K562 (cell line): ENCODE results near the gene RPL29. TPM values are rescaled to one million over a fixed set of nuclear protein-coding genes. Genes with fewer than 3 reads are reported as not detected.

Experiments used
- ATAC-seq: fragments of 200-7000 bp; cut with Tn5 transposase; 3 replicates; pipeline ENCODE4 v1.9.1; 2020; ENCODE audit warnings: moderate library complexity
- BruUV-seq: library from RNA; stranded (reverse); fragments of 400-500 nt; replicated peaks from 2 replicates; lab custom pipeline; 2021; lab: Mats Ljungman, UMichigan
- CTCF ChIA-PET: fragments of 300-600 bp; formaldehyde crosslinking; extraction: SDS; loops from one replicate; lab custom pipeline; 2021; ENCODE audit warnings: low intra/inter-chr PET ratio; lab: Yijun Ruan, JAX
- POLR2A ChIA-PET: fragments of 300-600, 350-650 bp; sonication (Branson Sonifier 250); formaldehyde crosslinking; extraction: SDS; loops from one replicate; lab custom pipeline; 2021; ENCODE audit warnings: antibody characterized with exemption, inconsistent platforms; lab: Yijun Ruan, JAX
- DNase-seq, 4 experiments: peaks; one replicate each; pipeline versions ENCODE4 v3.0.0 to v3.0.0-alpha.2; 2011 to 2018; ENCODE audit warnings: low spot score in 3 of 4, mixed read lengths in 3 of 4; ENCODE audit errors: extremely low read depth in 1 of 4
- FAIRE-seq: peaks from 2 replicates; lab custom pipeline; 2011; peaks lifted over from hg19 to GRCh38; lab: Jason Lieb, UNC
- H2AFZ ChIP-seq: 2 replicates; pipeline ENCODE4 v1.6.0; 2011; ENCODE audit warnings: low read depth, low read length, control low read depth, inconsistent platforms
- H3K27ac ChIP-seq: fragments of 200-600 bp; 3 replicates; pipeline ENCODE4 v1.8.0; 2011; ENCODE audit warnings: low read depth, mild to moderate bottlenecking, control low read depth, inconsistent platforms, low read length, moderate library complexity, mixed read lengths; ENCODE audit errors: extremely low read depth
- H3K27me3 ChIP-seq, 2 experiments: fragments of 300-600 bp in 1 of 2; 2 replicates in 1 of 2; 3 replicates in 1 of 2; pipeline versions ENCODE4 v1.6.0 to v1.8.0; 2011; ENCODE audit warnings: inconsistent platforms in 2 of 2, low read length in 2 of 2, mild to moderate bottlenecking in 1 of 2, mixed read lengths in 1 of 2, moderate library complexity in 1 of 2; ENCODE audit not compliant: control insufficient read depth in 2 of 2, insufficient read depth in 2 of 2
- H3K36me3 ChIP-seq: fragments of 300-600 bp; 3 replicates; pipeline ENCODE4 v1.8.0; 2011; ENCODE audit warnings: mild to moderate bottlenecking, low read length, inconsistent platforms; ENCODE audit not compliant: control insufficient read depth, insufficient read depth
- H3K4me1 ChIP-seq, 2 experiments: fragments of 200-600 bp in 1 of 2; replicated peaks in 1 of 2; 2 replicates in 1 of 2; 3 replicates in 1 of 2; pipeline versions ENCODE4 v1.5.1 to v1.8.0; 2011; ENCODE audit warnings: inconsistent platforms in 2 of 2, low read length in 2 of 2, mild to moderate bottlenecking in 1 of 2, mixed read lengths in 1 of 2, moderate library complexity in 1 of 2; ENCODE audit not compliant: control insufficient read depth in 2 of 2, insufficient read depth in 2 of 2
- H3K4me2 ChIP-seq: 2 replicates; pipeline ENCODE4 v1.6.1; 2011; ENCODE audit warnings: low read length, control low read depth, inconsistent platforms, mixed read lengths; ENCODE audit not compliant: insufficient read depth
- H3K4me3 ChIP-seq: fragments of 200-600 bp; sonication (generic), shearing (Covaris generic); 2 replicates; pipeline ENCODE4 v1.5.1; 2016; ENCODE audit warnings: control low read depth, inconsistent platforms
- H3K79me2 ChIP-seq: fragments of 200-600 bp; 3 replicates; pipeline ENCODE4 v1.8.0; 2011; ENCODE audit warnings: low read length, inconsistent platforms; ENCODE audit not compliant: control insufficient read depth, insufficient read depth
- H3K9ac ChIP-seq, 2 experiments: 2 replicates each; pipeline versions ENCODE4 v1.6.0 to v1.6.1; 2011; ENCODE audit warnings: low read depth in 2 of 2, low read length in 2 of 2, control low read depth in 1 of 2, inconsistent platforms in 1 of 2, mild to moderate bottlenecking in 1 of 2, mixed read lengths in 1 of 2; ENCODE audit not compliant: insufficient read depth in 1 of 2
- H3K9me1 ChIP-seq: one replicate; pipeline ENCODE4 v1.6.0; 2011; ENCODE audit warnings: inconsistent platforms, mild to moderate bottlenecking, low read length, moderate library complexity; ENCODE audit not compliant: control insufficient read depth, insufficient read depth
- H3K9me3 ChIP-seq: replicated peaks from 2 replicates; pipeline ENCODE4 v1.5.1; 2011; ENCODE audit warnings: low read depth, low read length, inconsistent platforms; ENCODE audit not compliant: control insufficient read depth, insufficient read depth
- H4K20me1 ChIP-seq: replicated peaks from 2 replicates; pipeline ENCODE4 v1.6.1; 2011; ENCODE audit warnings: low read length, inconsistent platforms, mixed read lengths; ENCODE audit not compliant: control insufficient read depth, insufficient read depth
- CC2D1A ChIP-seq: fragments of 450-650 bp; IDR thresholded peaks from 2 replicates; pipeline ENCODE4 v1.6.1; 2017; ENCODE audit warnings: mild to moderate bottlenecking
- EHMT2 ChIP-seq: fragments of 450-650 bp; IDR thresholded peaks from 2 replicates; pipeline ENCODE4 v1.6.1; 2018; ENCODE audit warnings: antibody characterized with exemption
- GATA2 ChIP-seq: sonication (generic); formaldehyde crosslinking; IDR thresholded peaks from 2 replicates; pipeline ENCODE4 v1.4.0; 2020; ENCODE audit warnings: mild to moderate bottlenecking, missing genetic modification reagents
- RNF219 ChIP-seq: fragments of 250-450 bp; sonication (Bioruptor Pico); IDR thresholded peaks from 2 replicates; pipeline ENCODE4 v1.5.0; 2022; ENCODE audit warnings: mild to moderate bottlenecking
- SIN3A ChIP-seq, 2 experiments: fragments of 150-350 bp in 1 of 2; IDR thresholded peaks; 2 replicates each; pipeline ENCODE4 v1.6.1; 2011 to 2016; ENCODE audit warnings: borderline replicate concordance in 2 of 2, low read depth in 2 of 2, low read length in 2 of 2, mild to moderate bottlenecking in 2 of 2, moderate library complexity in 2 of 2; ENCODE audit not compliant: control insufficient read depth in 1 of 2
- TCFL5 ChIP-seq: fragments of 250-450 bp; sonication (Bioruptor Pico); conservative IDR thresholded peaks from 2 replicates; pipeline ENCODE4 v1.6.1; 2021; ENCODE audit warnings: mild to moderate bottlenecking, moderate library complexity, matching md5 sums
- ZNF134 ChIP-seq: fragments of 250-450 bp; sonication (Bioruptor Pico); conservative IDR thresholded peaks from 2 replicates; pipeline ENCODE4 v1.4.0; 2020
- ZNF407 ChIP-seq: fragments of 450-650 bp; IDR thresholded peaks from 2 replicates; pipeline ENCODE4 v1.6.1; 2016; ENCODE audit warnings: low read depth
- ZNF431 ChIP-seq: sonication (generic); formaldehyde crosslinking; IDR thresholded peaks from 2 replicates; pipeline ENCODE4 v1.8.0; 2022; ENCODE audit warnings: mild to moderate bottlenecking, missing genetic modification reagents
- ZNF561 ChIP-seq: fragments of 450-650 bp; formaldehyde crosslinking; conservative IDR thresholded peaks from 2 replicates; pipeline ENCODE4 v1.4.0; 2020; ENCODE audit warnings: mild to moderate bottlenecking, moderate library complexity
- WGBS: fragments of 100-300 bp; shearing (Covaris generic); methylation state at CpG from one replicate; pipeline ENCODE4 v1.1.6; 2016; ENCODE audit warnings: low coverage, mixed read lengths; ENCODE audit not compliant: insufficient coverage; ENCODE audit errors: missing lambda C conversion rate; 5-methylcytosine and 5-hydroxymethylcytosine counted together
- in situ Hi-C: fragments of 300-500 bp; cut with MboI; formaldehyde crosslinking; loops from 4 replicates; pipeline ENCODE4 v1.15.0; 2018; ENCODE audit warnings: inconsistent platforms, mixed read lengths
- intact Hi-C: fragments of 100-400 bp; cut with micrococcal nuclease; formaldehyde crosslinking; loops from 2 replicates; pipeline ENCODE4 v1.14.2; 2022
- polyA plus RNA-seq, 8 experiments: library from polyadenylated mRNA; depleted of rRNA in 4 of 8; stranded (reverse) in 5 of 8; unstranded in 3 of 8; fragments of >200 nt; fragmentation: Nextera tagmentation in 2 of 8; fragmentation: Illumina TruSeq in 1 of 8; extraction: Ambion mirVana in 2 of 8; extraction: Trizol in 1 of 8; gene quantifications; 2 replicates each; pipeline versions ENCODE4 v1.2.1 to v1.2.3, GENCODE V29; 2011 to 2014; ENCODE audit warnings: inconsistent platforms in 1 of 8, missing spikeins in 1 of 8
- total RNA-seq, 7 experiments: library from RNA; depleted of rRNA in 6 of 7; stranded (reverse); fragments of >200 nt in 6 of 7; fragmentation: Illumina TruSeq in 2 of 7; extraction: Trizol in 2 of 7; gene quantifications; 2 replicates each; pipeline versions ENCODE4 v1.2.1 to v1.2.3, GENCODE V29; 2011 to 2021; ENCODE audit warnings: low replicate concordance in 1 of 7

The RPL29 gene
- total and polyA plus RNA-seq, 9 of the 15 experiments (the other 6 are each of a cell fraction or from before 2014, with no cell fraction given), result 568 to 1,475 (median 1,104) TPM

- no peak for TF ChIP-seq ZNF134
- TF ChIP-seq EHMT2, result no peak
- TF ChIP-seq ZNF561, result no peak
- no peak for TF ChIP-seq ZNF407
- no peak for TF ChIP-seq GATA2 (CRISPR knock-in tag)
- TF ChIP-seq TCFL5 (CRISPR knock-in tag), result no peak
- TF ChIP-seq RNF219 (CRISPR knock-in tag), result no peak
- no peak for TF ChIP-seq SIN3A (IDR thresholded peaks at IDR 0.05; ENCODE audit: borderline replicate concordance in 2 of 2, control insufficient read depth in 1 of 2, low read depth in 2 of 2, low read length in 2 of 2)
- no peak for TF ChIP-seq CC2D1A
- TF ChIP-seq ZNF431 (CRISPR knock-in tag), result no peak
- no peak for DNase-seq
- intact Hi-C loops (no loop called here), in situ Hi-C loops (no loop called here)
- ATAC-seq, result no peak
- Histone ChIP-seq H4K20me1 (no peaks in the 10 kb centered on the region; the same call in 1 of the 2 replicates), H3K4me3 (no peak overlapping the region), H3K79me2 (no peaks in the 10 kb centered on the region), H3K36me3 (no peaks in the 10 kb centered on the region), H3K27me3 (peaks cover 0 to 17% of the 10 kb centered on the region in 2 experiments; a peak in 2 of 5 replicates), H3K9ac (no peak overlapping the region), H3K4me1 (peaks cover 0 to 18% of the 10 kb centered on the region in 2 experiments; a peak in 2 of 5 replicates), H3K9me1 (no peaks in the 10 kb centered on the region), H3K9me3 (no peaks in the 10 kb centered on the region), H3K4me2 (no peak overlapping the region), H2AFZ (no peak overlapping the region), H3K27ac (no peak overlapping the region)
- ChIA-PET CTCF (no interaction called here), POLR2A (interaction anchor here (0.6 to 1.7 kb wide), 2 partner anchors 17 to 83 kb away, joined by 3 to 5 read pairs; no protein-coding TSS in a partner anchor)
- BruUV-seq, result no TSS peak
- 21% methylated on average over 5 of the region's 5 CpGs for WGBS
- FAIRE-seq, result no peak
These were observed 40.6 kb upstream of the RPL29 start for GRCh38 chr3:52036222-52036694.
